ENCODE data around the gene SERF2.

Gene SERF2

DNA sequence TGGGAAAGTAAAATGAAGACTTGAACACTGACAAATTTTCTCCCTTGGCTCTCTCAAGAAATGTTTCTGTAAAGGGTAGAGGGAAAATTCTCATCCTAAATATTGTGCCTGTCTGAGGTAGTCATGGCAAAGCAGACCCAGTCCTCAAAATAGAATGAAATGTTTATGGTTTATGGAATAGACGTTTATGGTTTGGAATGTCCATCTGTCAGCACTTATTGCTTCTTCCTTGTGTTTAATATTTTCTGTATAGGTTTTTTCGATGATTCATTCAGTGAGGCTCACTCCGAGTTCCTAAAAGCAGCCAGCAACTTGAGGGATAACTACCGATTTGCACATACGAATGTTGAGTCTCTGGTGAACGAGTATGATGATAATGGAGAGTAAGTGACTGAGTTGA, 29.3 kb upstream of the SERF2 start:
- no peaks in the 10 kb centered on the region for H3K9me3 ChIP-seq (ENCODE audit: control extremely low read depth in 1 of 5, control insufficient read depth in 4 of 5, insufficient read depth in 2 of 5, low read depth in 1 of 5, low read length in 4 of 5)
- POLR2A ChIA-PET: no interaction called here
- DNase-seq: no peak
- no peaks in the 10 kb centered on the region for H3K4me1 ChIP-seq (ENCODE audit: control extremely low read depth in 1 of 4, control insufficient read depth in 4 of 4, insufficient read depth in 4 of 4, low read length in 3 of 4)
- no peaks in the 10 kb centered on the region for H3K27me3 ChIP-seq (replicated peaks in 2 of 5; ENCODE audit: control insufficient read depth in 4 of 5, insufficient read depth in 5 of 5, low read length in 4 of 5)
- peaks cover 21 to 82% (median 57%) of the 10 kb centered on the region in 4 experiments for H3K36me3 ChIP-seq (ENCODE audit: control insufficient read depth in 4 of 4, insufficient read depth in 4 of 4, low read length in 3 of 4)
- WGBS (ENCODE audit: insufficient coverage): 91% methylated on average over 5 of the region's 6 CpGs
- CTCF ChIA-PET: no interaction called here
- H3K4me3 ChIP-seq (ENCODE audit: control insufficient read depth in 1 of 7, extremely low read depth in 1 of 7, insufficient read depth in 4 of 7, low read depth in 2 of 7, low read length in 6 of 7): no peak overlapping the region
- no peak overlapping the region for H3K27ac ChIP-seq (ENCODE audit: insufficient read depth in 1 of 2, low read depth in 1 of 2, low read length in 2 of 2, poor library complexity in 1 of 2, severe bottlenecking in 2 of 2)

DNA sequence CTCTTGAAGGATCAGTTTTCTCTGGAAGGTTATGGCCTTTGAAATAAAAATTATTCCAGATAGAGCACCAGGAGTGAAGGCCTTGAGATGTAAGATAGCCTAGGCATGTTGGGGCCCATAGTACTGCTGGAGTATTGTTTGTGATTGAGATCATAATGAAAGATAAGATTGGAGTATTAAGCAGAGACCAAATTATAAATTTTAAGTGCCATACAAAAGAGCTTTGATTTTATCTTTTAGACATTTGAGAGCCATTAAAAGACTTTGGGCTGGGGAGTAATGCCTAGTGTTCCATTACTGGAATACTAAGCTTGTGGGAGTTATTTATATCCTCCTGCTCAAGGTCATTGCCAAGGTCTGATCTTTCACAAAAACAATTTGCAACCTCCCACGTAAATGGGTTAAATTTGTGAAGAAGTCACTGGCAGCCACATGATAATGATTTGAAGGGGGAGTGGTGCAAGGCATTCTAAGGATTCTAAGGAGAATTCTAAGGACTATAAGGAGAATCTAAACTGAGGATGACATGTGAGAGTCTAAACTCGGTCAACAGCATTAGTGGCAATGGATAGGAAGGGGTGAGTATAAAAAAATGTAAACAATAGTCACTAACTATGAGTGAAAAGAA, 28.2 kb upstream of the SERF2 start:
- Histone ChIP-seq H3K9me3 (ENCODE audit: control extremely low read depth in 1 of 5, control insufficient read depth in 4 of 5, insufficient read depth in 2 of 5, low read depth in 1 of 5, low read length in 4 of 5) (no peaks in the 10 kb centered on the region), H3K4me1 (ENCODE audit: control extremely low read depth in 1 of 4, control insufficient read depth in 4 of 4, insufficient read depth in 4 of 4, low read length in 3 of 4) (no peaks in the 10 kb centered on the region), H3K36me3 (ENCODE audit: control insufficient read depth in 4 of 4, insufficient read depth in 4 of 4, low read length in 3 of 4) (peaks cover 26 to 83% (median 57%) of the 10 kb centered on the region in 4 experiments), H3K4me3 (ENCODE audit: control insufficient read depth in 1 of 7, extremely low read depth in 1 of 7, insufficient read depth in 4 of 7, low read depth in 2 of 7, low read length in 6 of 7) (no peak overlapping the region), H3K27me3 (replicated peaks in 2 of 5; ENCODE audit: control insufficient read depth in 4 of 5, insufficient read depth in 5 of 5, low read length in 4 of 5) (no peaks in the 10 kb centered on the region), H3K27ac (ENCODE audit: insufficient read depth in 1 of 2, low read depth in 1 of 2, low read length in 2 of 2, poor library complexity in 1 of 2, severe bottlenecking in 2 of 2) (no peak overlapping the region)
- 100% methylated on average over 1 of the region's 2 CpGs for WGBS (ENCODE audit: insufficient coverage)
- CTCF ChIA-PET: interaction anchor here (1.1 to 2.0 kb wide), 2 partner anchors 10 to 12 kb away, joined by 3 to 13 read pairs; partner anchors contain the start of gene ELL3
- POLR2A ChIA-PET: interaction anchor here (0.9 to 1.4 kb wide), 2 partner anchors 9 to 11 kb away, joined by 3 to 10 read pairs; no protein-coding TSS in a partner anchor
- no peak for DNase-seq

DNA sequence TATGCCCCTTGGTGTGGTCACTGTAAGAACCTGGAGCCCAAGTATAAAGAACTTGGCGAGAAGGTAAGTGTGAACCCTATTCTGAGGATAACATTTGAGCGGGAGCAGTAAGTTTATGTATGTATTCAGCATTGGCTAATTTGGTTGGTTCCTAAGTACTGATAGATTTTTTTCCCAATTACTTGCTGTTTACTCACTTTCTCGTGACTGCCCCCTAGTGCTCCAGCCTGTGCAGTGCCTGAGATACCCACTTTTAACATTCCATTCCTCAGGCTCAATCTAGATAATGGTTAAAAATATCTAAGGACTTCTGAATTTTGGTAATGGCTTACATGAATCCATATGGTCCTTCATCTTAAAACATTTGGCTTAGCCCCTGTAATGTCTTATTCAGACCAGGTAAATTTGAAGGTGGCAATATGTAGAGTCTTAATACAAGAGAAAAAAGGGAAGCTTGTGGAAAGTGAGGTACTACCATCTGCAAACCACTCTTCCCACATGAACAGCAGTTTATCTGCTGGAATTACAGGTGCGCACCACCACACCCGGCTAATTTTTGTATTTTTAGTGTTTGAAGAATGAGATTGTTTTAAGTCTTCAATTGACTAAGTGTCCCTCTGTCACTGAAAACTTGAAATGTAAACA, 22.4 kb upstream of the SERF2 start:
- Histone ChIP-seq H3K9me3 (ENCODE audit: control extremely low read depth in 1 of 5, control insufficient read depth in 4 of 5, insufficient read depth in 2 of 5, low read depth in 1 of 5, low read length in 4 of 5) (no peaks in the 10 kb centered on the region), H3K27ac (ENCODE audit: insufficient read depth in 1 of 2, low read depth in 1 of 2, low read length in 2 of 2, poor library complexity in 1 of 2, severe bottlenecking in 2 of 2) (no peak overlapping the region)
- POLR2A ChIA-PET: interaction anchor here (1.5 kb wide), 1 partner anchor 23 kb away, joined by 4 read pairs; no protein-coding TSS in a partner anchor

DNA sequence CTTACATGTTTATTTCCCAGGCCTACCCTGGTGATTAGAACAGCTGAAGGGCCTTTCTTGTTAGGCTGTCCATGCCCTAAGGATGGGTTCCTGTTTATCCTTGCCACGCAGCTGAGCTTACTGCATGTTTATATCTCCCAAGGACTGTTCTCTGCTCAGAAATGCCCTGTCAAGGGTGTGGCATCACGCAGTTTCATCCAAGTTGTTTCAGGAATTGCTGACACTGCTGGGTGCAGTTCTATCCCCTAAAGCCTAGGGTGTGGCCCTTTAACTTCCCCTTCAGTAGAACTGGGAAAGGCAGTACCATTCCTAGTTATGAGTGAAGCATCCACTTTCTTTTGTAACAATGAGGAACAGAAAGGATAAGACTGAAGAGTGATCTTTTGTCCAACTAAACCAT, 20.3 kb upstream of the SERF2 start:
- peaks cover 0 to 8% (median 7%) of the 10 kb centered on the region in 4 experiments for H3K4me1 ChIP-seq (ENCODE audit: control extremely low read depth in 1 of 4, control insufficient read depth in 4 of 4, insufficient read depth in 4 of 4, low read length in 3 of 4)
- no peaks in the 10 kb centered on the region for H3K9me3 ChIP-seq (ENCODE audit: control extremely low read depth in 1 of 5, control insufficient read depth in 4 of 5, insufficient read depth in 2 of 5, low read depth in 1 of 5, low read length in 4 of 5)
- H3K27me3 ChIP-seq (replicated peaks in 2 of 5; ENCODE audit: control insufficient read depth in 4 of 5, insufficient read depth in 5 of 5, low read length in 4 of 5): no peaks in the 10 kb centered on the region
- POLR2A ChIA-PET: no interaction called here
- CTCF ChIA-PET: interaction anchor here (1.2 to 2.2 kb wide), 3 partner anchors 10 to 17 kb away, joined by 3 to 12 read pairs (median 7); no protein-coding TSS in a partner anchor
- no peak overlapping the region for H3K27ac ChIP-seq (ENCODE audit: insufficient read depth in 1 of 2, low read depth in 1 of 2, low read length in 2 of 2, poor library complexity in 1 of 2, severe bottlenecking in 2 of 2)
- no peak overlapping the region for H3K4me3 ChIP-seq (ENCODE audit: control insufficient read depth in 1 of 7, extremely low read depth in 1 of 7, insufficient read depth in 4 of 7, low read depth in 2 of 7, low read length in 6 of 7)
- WGBS (ENCODE audit: insufficient coverage): 95% methylated on average over 2 of the region's 2 CpGs
- H3K36me3 ChIP-seq (ENCODE audit: control insufficient read depth in 4 of 4, insufficient read depth in 4 of 4, low read length in 3 of 4): peaks cover 9 to 66% (median 40%) of the 10 kb centered on the region in 4 experiments
- no peak for DNase-seq

More for the DNA sequence above, 22.4 kb upstream of the SERF2 start:
- 83% methylated on average over 1 of the region's 5 CpGs for WGBS (ENCODE audit: insufficient coverage)
- Histone ChIP-seq H3K4me1 (ENCODE audit: control extremely low read depth in 1 of 4, control insufficient read depth in 4 of 4, insufficient read depth in 4 of 4, low read length in 3 of 4) (no peaks in the 10 kb centered on the region), H3K27me3 (replicated peaks in 2 of 5; ENCODE audit: control insufficient read depth in 4 of 5, insufficient read depth in 5 of 5, low read length in 4 of 5) (no peaks in the 10 kb centered on the region), H3K36me3 (ENCODE audit: control insufficient read depth in 4 of 4, insufficient read depth in 4 of 4, low read length in 3 of 4) (peaks cover 24 to 87% (median 57%) of the 10 kb centered on the region in 4 experiments), H3K4me3 (ENCODE audit: control insufficient read depth in 1 of 7, extremely low read depth in 1 of 7, insufficient read depth in 4 of 7, low read depth in 2 of 7, low read length in 6 of 7) (no peak overlapping the region)
- DNase-seq: peak; percentile 64 to 78 (median 74)
- CTCF ChIA-PET: interaction anchor here (1.2 to 2.2 kb wide), 5 partner anchors 9 to 23 kb away, joined by 3 to 12 read pairs (median 5); no protein-coding TSS in a partner anchor

DNA sequence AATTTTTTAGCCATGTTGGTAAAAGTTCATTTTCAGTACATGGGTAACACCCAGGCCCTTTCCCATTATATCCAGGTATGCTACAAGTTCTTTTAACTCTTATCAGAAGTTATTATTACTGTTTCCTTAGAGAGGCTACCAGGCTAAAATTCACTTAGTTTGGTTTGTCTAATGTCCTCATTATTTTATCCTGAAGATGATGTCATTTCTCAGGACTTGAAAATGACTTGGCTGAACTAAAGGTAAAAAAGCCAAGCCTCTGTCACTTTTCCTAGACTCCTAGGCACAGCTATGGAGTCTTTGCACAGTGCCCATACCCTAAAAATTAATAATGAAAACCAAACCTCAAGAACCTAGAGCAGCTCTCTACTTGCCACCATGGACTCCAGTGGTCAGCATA, 19.5 kb upstream of the SERF2 start:
- H3K36me3 ChIP-seq (ENCODE audit: control insufficient read depth in 4 of 4, insufficient read depth in 4 of 4, low read length in 3 of 4): peaks cover 8 to 62% (median 36%) of the 10 kb centered on the region in 4 experiments
- CTCF ChIA-PET: interaction anchor here (2.0 kb wide), 1 partner anchor 13 kb away, joined by 7 read pairs; no protein-coding TSS in a partner anchor

DNA sequence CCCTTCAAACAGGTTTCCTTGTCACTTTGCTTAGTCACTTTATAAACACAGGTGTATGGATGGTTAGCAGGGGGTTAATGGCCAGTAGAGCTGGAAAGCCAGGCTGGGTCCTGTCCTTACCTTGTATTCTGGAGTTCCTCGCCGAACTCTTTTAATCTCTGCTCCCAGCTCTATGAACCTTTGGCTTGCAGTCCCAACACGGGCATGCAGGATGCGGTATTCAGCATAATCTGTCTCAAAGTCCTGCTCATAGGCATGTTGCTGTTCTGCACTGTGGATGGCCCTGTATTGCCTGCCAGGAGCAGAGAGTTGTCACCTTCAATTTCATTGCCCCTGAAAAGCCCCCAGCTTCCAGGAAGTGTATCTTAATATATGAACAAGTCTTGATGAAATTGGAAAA, 18.1 kb upstream of the SERF2 start:
- Histone ChIP-seq H3K4me3 (ENCODE audit: control insufficient read depth in 1 of 7, extremely low read depth in 1 of 7, insufficient read depth in 4 of 7, low read depth in 2 of 7, low read length in 6 of 7) (no peak overlapping the region), H3K4me1 (ENCODE audit: control extremely low read depth in 1 of 4, control insufficient read depth in 4 of 4, insufficient read depth in 4 of 4, low read length in 3 of 4) (peaks cover 0 to 19% (median 10%) of the 10 kb centered on the region in 4 experiments), H3K27me3 (replicated peaks in 2 of 5; ENCODE audit: control insufficient read depth in 4 of 5, insufficient read depth in 5 of 5, low read length in 4 of 5) (no peaks in the 10 kb centered on the region), H3K9me3 (ENCODE audit: control extremely low read depth in 1 of 5, control insufficient read depth in 4 of 5, insufficient read depth in 2 of 5, low read depth in 1 of 5, low read length in 4 of 5) (no peaks in the 10 kb centered on the region), H3K27ac (ENCODE audit: insufficient read depth in 1 of 2, low read depth in 1 of 2, low read length in 2 of 2, poor library complexity in 1 of 2, severe bottlenecking in 2 of 2) (no peak overlapping the region), H3K36me3 (ENCODE audit: control insufficient read depth in 4 of 4, insufficient read depth in 4 of 4, low read length in 3 of 4) (peaks cover 5 to 48% (median 27%) of the 10 kb centered on the region in 4 experiments)
- no peak for DNase-seq
- ChIA-PET POLR2A (interaction anchor here (0.6 to 1.1 kb wide), 3 partner anchors 8 to 12 kb away, joined by 3 to 6 read pairs (median 3); no protein-coding TSS in a partner anchor), CTCF (interaction anchor here (0.8 to 1.6 kb wide), 3 partner anchors 10 to 19 kb away, joined by 3 to 6 read pairs (median 3); no protein-coding TSS in a partner anchor)
- 100% methylated on average over 2 of the region's 4 CpGs for WGBS (ENCODE audit: insufficient coverage)

More for the DNA sequence above, 19.5 kb upstream of the SERF2 start:
- H3K4me1 ChIP-seq (ENCODE audit: control extremely low read depth in 1 of 4, control insufficient read depth in 4 of 4, insufficient read depth in 4 of 4, low read length in 3 of 4): peaks cover 0 to 13% (median 10%) of the 10 kb centered on the region in 4 experiments
- no peaks in the 10 kb centered on the region for H3K27me3 ChIP-seq (replicated peaks in 2 of 5; ENCODE audit: control insufficient read depth in 4 of 5, insufficient read depth in 5 of 5, low read length in 4 of 5)
- H3K4me3 ChIP-seq (ENCODE audit: control insufficient read depth in 1 of 7, extremely low read depth in 1 of 7, insufficient read depth in 4 of 7, low read depth in 2 of 7, low read length in 6 of 7): no peak overlapping the region
- H3K27ac ChIP-seq (ENCODE audit: insufficient read depth in 1 of 2, low read depth in 1 of 2, low read length in 2 of 2, poor library complexity in 1 of 2, severe bottlenecking in 2 of 2): no peak overlapping the region
- DNase-seq: no peak
- H3K9me3 ChIP-seq (ENCODE audit: control extremely low read depth in 1 of 5, control insufficient read depth in 4 of 5, insufficient read depth in 2 of 5, low read depth in 1 of 5, low read length in 4 of 5): no peaks in the 10 kb centered on the region
- POLR2A ChIA-PET: interaction anchor here (1.1 kb wide), 2 partner anchors 9 to 13 kb away, joined by 3 to 6 read pairs; no protein-coding TSS in a partner anchor
